IPS DF 6.9 (cell line): ENCODE data around the gene POU3F4.

Experiments
- DNase-seq: peaks from one replicate; pipeline ENCODE4 v3.0.0-alpha.2; 2013; ENCODE audit warnings: low read depth, low spot score
- H3K27ac ChIP-seq: one replicate; pipeline ENCODE4 v1.5.1; 2013; ENCODE audit warnings: low read length, control low read depth
- H3K27me3 ChIP-seq: 2 replicates; pipeline ENCODE4 v1.6.1; 2013; ENCODE audit warnings: mild to moderate bottlenecking, low read length; ENCODE audit not compliant: control insufficient read depth, insufficient read depth
- H3K36me3 ChIP-seq: 2 replicates; pipeline ENCODE4 v1.6.1; 2013; ENCODE audit warnings: low read length; ENCODE audit not compliant: control insufficient read depth, insufficient read depth
- H3K4me1 ChIP-seq: 2 replicates; pipeline ENCODE4 v1.6.1; 2013; ENCODE audit warnings: low read length; ENCODE audit not compliant: control insufficient read depth, insufficient read depth
- H3K4me3 ChIP-seq: 2 replicates; pipeline ENCODE4 v1.5.1; 2013; ENCODE audit warnings: mild to moderate bottlenecking, low read length
- H3K9me3 ChIP-seq: 2 replicates; pipeline ENCODE4 v1.6.1; 2013; ENCODE audit warnings: low read length, inconsistent platforms; ENCODE audit not compliant: control insufficient read depth, insufficient read depth
- WGBS: extraction: QIAGEN DNeasy Blood & Tissue Kit; methylation state at CpG from one replicate; pipeline ENCODE4 v1.1.7; 2013; ENCODE audit warnings: mixed read lengths, missing lambda C conversion rate; ENCODE audit not compliant: insufficient read length, insufficient coverage; 5-methylcytosine and 5-hydroxymethylcytosine counted together

The POU3F4 gene

GRCh38 chrX:83508006-83508405 is at the start of gene POU3F4:
Gene POU3F4, plus strand, starts transcription at chrX:83508290. Its CDS starts 35 bp downstream, at chrX:83508325.
- no CpG with 5 or more reads among the region's 25 CpGs for WGBS

GRCh38 chrX:83469551-83469950 is 38.5 kb upstream of the POU3F4 start:
- no peaks in the 10 kb centered on the region for H3K27me3 ChIP-seq
- DNase-seq = no peak
- no peak overlapping the region for H3K27ac ChIP-seq
- no peak overlapping the region for H3K4me3 ChIP-seq
- H3K4me1 ChIP-seq = no peaks in the 10 kb centered on the region
- no peaks in the 10 kb centered on the region for H3K9me3 ChIP-seq
- H3K36me3 ChIP-seq = no peaks in the 10 kb centered on the region

More at GRCh38 chrX:83508006-83508405, at the start of gene POU3F4:
- Histone ChIP-seq H3K36me3 (no peaks in the 10 kb centered on the region), H3K9me3 (no peaks in the 10 kb centered on the region; the same call in 1 of the 2 replicates), H3K4me3 (no peak within 1 kb of the TSS), H3K4me1 (no peaks in the 10 kb centered on the region; the same call in 1 of the 2 replicates), H3K27ac (no peak within 1 kb of the TSS), H3K27me3 (no peaks in the 10 kb centered on the region)
- no peak for DNase-seq

GRCh38 chrX:83495898-83496297 is 12.2 kb upstream of the POU3F4 start:
- Histone ChIP-seq H3K4me3 (no peak overlapping the region), H3K27me3 (no peaks in the 10 kb centered on the region), H3K27ac (no peak overlapping the region), H3K9me3 (no peaks in the 10 kb centered on the region), H3K4me1 (no peaks in the 10 kb centered on the region), H3K36me3 (no peaks in the 10 kb centered on the region)
- no peak for DNase-seq
- WGBS = no CpG with 5 or more reads among the region's 2 CpGs

DNA sequence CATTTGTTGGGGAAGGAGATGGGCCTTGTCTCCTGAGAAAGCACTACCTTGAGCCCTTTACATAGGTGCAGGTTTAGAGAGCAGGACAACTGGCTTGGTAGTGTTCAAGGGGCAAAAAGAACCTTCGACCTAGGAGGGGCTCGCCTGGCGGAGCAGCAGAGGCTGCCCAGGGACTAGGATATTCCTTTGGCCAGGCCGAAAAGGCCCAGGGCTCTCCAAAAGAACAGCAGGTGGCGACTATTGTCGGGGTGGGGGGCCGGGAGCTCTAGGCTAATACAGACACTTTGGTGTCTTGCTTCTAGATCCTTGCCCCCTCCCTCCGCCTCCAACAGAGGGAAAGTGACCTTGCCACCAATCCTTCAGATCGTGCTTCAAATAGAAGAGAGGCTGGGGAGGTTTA is 7.1 kb upstream of the POU3F4 start:
- H3K4me3 ChIP-seq = no peak overlapping the region

GRCh38 chrX:83501530-83501929 is 6.6 kb upstream of the POU3F4 start:
- Histone ChIP-seq H3K4me3 (no peak overlapping the region), H3K27ac (no peak overlapping the region), H3K9me3 (no peaks in the 10 kb centered on the region; the same call in 1 of the 2 replicates), H3K27me3 (no peaks in the 10 kb centered on the region), H3K4me1 (no peaks in the 10 kb centered on the region), H3K36me3 (no peaks in the 10 kb centered on the region)
- WGBS = no CpG with 5 or more reads among the region's 11 CpGs
- DNase-seq = no peak

More for the DNA sequence above, 7.1 kb upstream of the POU3F4 start:
- Histone ChIP-seq H3K9me3 (no peaks in the 10 kb centered on the region; the same call in 1 of the 2 replicates), H3K27ac (no peak overlapping the region), H3K36me3 (no peaks in the 10 kb centered on the region), H3K4me1 (no peaks in the 10 kb centered on the region), H3K27me3 (no peaks in the 10 kb centered on the region)
- DNase-seq = no peak
- no CpG with 5 or more reads among the region's 9 CpGs for WGBS

DNA sequence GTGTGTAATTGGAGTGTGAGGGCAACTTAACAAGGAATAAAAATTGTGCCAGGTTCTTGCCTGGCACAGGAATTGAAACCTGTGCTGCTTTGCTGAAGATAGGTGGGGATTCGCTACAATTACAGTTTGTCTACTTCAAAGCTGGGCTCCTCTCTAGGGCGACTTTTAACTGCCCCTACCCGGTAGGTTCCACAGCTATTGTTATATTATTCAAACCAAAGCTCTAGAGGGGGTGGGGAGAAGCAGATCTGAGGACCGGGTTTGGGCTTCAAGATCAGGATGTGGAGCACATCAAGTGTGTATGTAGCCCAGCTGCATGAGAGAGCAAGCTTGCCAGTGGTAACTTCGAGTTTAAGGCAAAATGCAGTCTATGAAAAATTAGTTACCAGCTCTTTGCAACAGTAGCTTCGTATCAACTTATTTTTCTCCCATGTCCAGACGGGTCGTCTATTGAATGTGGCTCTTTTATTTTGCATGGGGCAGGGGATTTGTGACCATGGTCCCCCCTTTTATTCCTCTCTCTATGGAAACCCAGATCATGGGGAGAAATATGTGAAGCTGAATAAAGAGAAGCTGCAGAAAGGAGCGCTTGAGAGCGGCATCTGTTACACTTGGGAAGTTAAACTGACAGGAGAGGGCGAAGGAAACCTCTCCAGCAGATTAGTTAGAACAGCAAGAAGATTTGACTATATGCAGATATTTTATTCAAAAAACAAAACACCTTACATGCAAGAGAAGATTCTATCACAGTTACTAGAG is 3.2 kb upstream of the POU3F4 start:
- Histone ChIP-seq H3K27me3 (no peaks in the 10 kb centered on the region), H3K9me3 (no peaks in the 10 kb centered on the region; the same call in 1 of the 2 replicates), H3K36me3 (no peaks in the 10 kb centered on the region), H3K27ac (no peak overlapping the region), H3K4me1 (no peaks in the 10 kb centered on the region; the same call in 1 of the 2 replicates), H3K4me3 (no peak overlapping the region)
- no CpG with 5 or more reads among the region's 11 CpGs for WGBS
- no peak for DNase-seq

GRCh38 chrX:83508526-83509253 is 600 bp downstream of the POU3F4 start:
- no peaks in the 10 kb centered on the region for H3K36me3 ChIP-seq
- no peaks in the 10 kb centered on the region; the same call in 1 of the 2 replicates for H3K4me1 ChIP-seq
- no peaks in the 10 kb centered on the region; the same call in 1 of the 2 replicates for H3K9me3 ChIP-seq
- no peak for DNase-seq
- H3K27ac ChIP-seq = no peak overlapping the region
- H3K27me3 ChIP-seq = no peaks in the 10 kb centered on the region
- no peak overlapping the region for H3K4me3 ChIP-seq
- no CpG with 5 or more reads among the region's 50 CpGs for WGBS

- H3K36me3 ChIP-seq = no peaks in the 10 kb centered on the region
- no peaks in the 10 kb centered on the region; the same call in 1 of the 2 replicates for H3K9me3 ChIP-seq
- DNase-seq = no peak
- no peaks in the 10 kb centered on the region for H3K27me3 ChIP-seq
- H3K4me1 ChIP-seq = no peaks in the 10 kb centered on the region; the same call in 1 of the 2 replicates
- H3K27ac ChIP-seq = no peak overlapping the region
- no peak overlapping the region for H3K4me3 ChIP-seq
- 100% methylated on average over 4 of the region's 16 CpGs for WGBS
Measured at GRCh38 chrX:83509254-83509801, 1.2 kb downstream of the POU3F4 start.

DNA sequence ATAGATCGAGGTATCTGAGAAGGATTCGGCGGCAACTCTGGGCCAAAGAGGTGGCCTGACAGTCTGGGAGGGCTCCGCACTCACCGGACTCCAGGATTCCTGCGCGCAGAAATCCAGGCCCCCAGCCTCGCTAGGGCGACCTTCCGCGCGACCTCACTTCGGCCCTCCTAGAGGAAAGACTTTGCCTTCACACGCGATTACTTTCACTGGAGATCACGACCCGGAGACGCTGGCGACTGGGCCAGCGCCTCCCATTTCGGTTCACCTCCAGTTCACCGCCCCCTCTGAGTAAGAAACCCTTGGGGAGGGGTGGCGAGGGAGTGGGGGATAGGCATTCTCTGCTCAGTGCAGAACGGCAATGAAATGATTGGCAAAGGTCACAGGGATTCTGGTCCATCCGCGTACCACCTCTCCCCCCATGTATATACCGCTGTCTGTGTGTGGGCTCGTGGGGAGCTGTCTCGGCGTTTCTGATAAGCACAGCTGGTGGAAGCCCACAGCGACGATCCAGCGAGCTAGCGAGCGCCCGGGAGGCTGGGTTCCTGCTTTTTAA is 2.5 kb downstream of the POU3F4 start:
- no peak for DNase-seq
- Histone ChIP-seq H3K9me3 (no peaks in the 10 kb centered on the region; the same call in 1 of the 2 replicates), H3K4me1 (no peaks in the 10 kb centered on the region; the same call in 1 of the 2 replicates), H3K27me3 (no peaks in the 10 kb centered on the region), H3K36me3 (no peaks in the 10 kb centered on the region), H3K4me3 (no peak overlapping the region), H3K27ac (no peak overlapping the region)
- WGBS = no CpG with 5 or more reads among the region's 36 CpGs

- H3K27me3 ChIP-seq = no peaks in the 10 kb centered on the region
- no peak for DNase-seq
- H3K27ac ChIP-seq = no peak overlapping the region
- no peaks in the 10 kb centered on the region for H3K36me3 ChIP-seq
- H3K4me3 ChIP-seq = no peak overlapping the region
- WGBS = no CpG with 5 or more reads among the region's 17 CpGs
- no peaks in the 10 kb centered on the region; the same call in 1 of the 2 replicates for H3K4me1 ChIP-seq
- H3K9me3 ChIP-seq = no peaks in the 10 kb centered on the region; the same call in 1 of the 2 replicates
Measured at GRCh38 chrX:83511208-83511607, 3.1 kb downstream of the POU3F4 start.
